SK-N-MC (cell line): ENCODE results near the gene CCDC141.

Experiments
- EZH2 ChIP-seq: fragments of 200-600 bp; sonication (generic); IDR thresholded peaks from one replicate; pipeline ENCODE4 v1.6.1; 2017; ENCODE audit warnings: antibody characterized with exemption
- FOXP2 ChIP-seq: optimal IDR thresholded peaks from 2 replicates; pipeline ENCODE3; 2011; ENCODE audit warnings: mild to moderate bottlenecking, moderate library complexity; ENCODE audit not compliant: insufficient read depth; ENCODE audit errors: extremely low read length, control extremely low read depth
- POLR2AphosphoS5 ChIP-seq: IDR thresholded peaks from 2 replicates; pipeline ENCODE4 v1.6.1; 2012; ENCODE audit warnings: mild to moderate bottlenecking, low read depth, low read length, borderline replicate concordance

DNA sequence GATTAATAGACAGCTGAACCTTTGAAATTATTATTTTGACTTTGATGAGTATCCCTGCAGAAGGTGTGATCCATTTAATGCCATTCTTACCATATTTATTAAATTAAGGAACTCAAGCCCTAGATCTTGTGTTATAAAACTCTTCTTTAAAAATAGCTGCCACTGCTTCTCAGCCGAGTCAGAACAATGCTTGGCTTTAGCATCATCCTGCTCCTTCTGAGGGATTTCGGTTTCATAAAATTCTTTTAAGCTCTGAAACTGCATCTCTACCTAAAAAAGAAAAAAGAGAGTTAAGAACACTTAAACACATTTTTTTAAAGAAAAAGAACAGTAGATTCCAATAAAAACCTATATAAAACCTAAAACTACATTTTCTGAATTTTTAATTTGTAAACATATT, 172.1 kb downstream of the CCDC141 start:
- TF ChIP-seq EZH2 = no peak
- no peak for TF ChIP-seq POLR2AphosphoS5
- no peak for TF ChIP-seq FOXP2
